Mucosa of stomach (tissue), 1 donor: ENCODE measurements around the gene MYO9B.
A peak's percentile ranks its signal among the peaks of the same experiment; 100 is the strongest.
"Not testable (repeated sequence)": the region's sequence is repeated elsewhere in the genome, so short reads cannot be mapped to it uniquely, and the experiment has no call there.

Experiments
- H3K27me3 ChIP-seq: one replicate; pipeline ENCODE4 v1.7.0; 2013; ENCODE audit warnings: mild to moderate bottlenecking, low read length; ENCODE audit not compliant: control insufficient read depth, insufficient read depth
- H3K36me3 ChIP-seq: one replicate; pipeline ENCODE4 v1.7.0; 2013; ENCODE audit warnings: low read length; ENCODE audit not compliant: control insufficient read depth, insufficient read depth
- H3K4me1 ChIP-seq: one replicate; pipeline ENCODE4 v1.7.0; 2013; ENCODE audit warnings: mild to moderate bottlenecking, low read length; ENCODE audit not compliant: control insufficient read depth, insufficient read depth
- H3K4me3 ChIP-seq: one replicate; pipeline ENCODE4 v1.7.0; 2013; ENCODE audit warnings: low read length
- H3K9ac ChIP-seq: one replicate; pipeline ENCODE4 v1.7.0; 2013; ENCODE audit warnings: mild to moderate bottlenecking, low read length, moderate library complexity
- H3K9me3 ChIP-seq: one replicate; pipeline ENCODE4 v1.7.0; 2013; ENCODE audit warnings: mild to moderate bottlenecking, low read length, moderate library complexity; ENCODE audit not compliant: control insufficient read depth
- donor health status: Pancreatic carcinoma.

Gene MYO9B

DNA sequence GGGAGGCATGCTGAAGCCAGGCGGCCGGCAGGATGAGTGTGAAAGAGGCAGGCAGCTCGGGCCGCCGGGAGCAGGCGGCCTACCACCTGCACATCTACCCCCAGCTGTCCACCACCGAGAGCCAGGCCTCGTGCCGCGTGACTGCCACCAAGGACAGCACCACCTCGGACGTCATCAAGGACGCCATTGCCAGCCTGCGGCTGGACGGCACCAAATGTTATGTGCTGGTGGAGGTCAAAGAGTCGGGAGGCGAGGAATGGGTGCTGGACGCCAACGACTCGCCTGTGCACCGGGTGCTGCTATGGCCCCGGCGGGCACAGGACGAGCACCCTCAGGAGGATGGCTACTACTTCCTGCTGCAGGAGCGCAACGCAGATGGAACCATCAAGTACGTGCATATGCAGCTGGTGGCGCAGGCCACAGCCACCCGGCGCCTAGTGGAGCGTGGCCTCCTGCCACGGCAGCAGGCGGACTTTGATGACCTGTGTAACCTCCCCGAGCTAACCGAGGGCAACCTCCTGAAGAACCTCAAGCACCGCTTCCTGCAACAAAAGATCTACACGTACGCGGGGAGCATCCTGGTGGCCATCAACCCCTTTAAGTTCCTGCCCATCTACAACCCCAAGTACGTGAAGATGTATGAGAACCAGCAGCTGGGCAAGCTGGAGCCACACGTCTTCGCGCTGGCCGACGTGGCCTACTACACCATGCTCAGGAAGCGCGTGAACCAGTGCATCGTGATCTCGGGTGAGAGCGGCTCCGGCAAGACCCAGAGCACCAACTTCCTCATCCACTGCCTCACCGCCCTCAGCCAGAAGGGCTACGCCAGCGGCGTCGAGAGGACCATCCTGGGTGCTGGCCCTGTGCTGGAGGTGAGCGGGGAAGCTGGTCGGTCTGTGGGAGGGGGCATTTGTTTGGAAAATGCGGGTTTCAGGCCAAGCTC lies 26.4 kb downstream of the MYO9B start:
- no peaks in the 10 kb centered on the region for H3K36me3 ChIP-seq
- no peaks in the 10 kb centered on the region for H3K27me3 ChIP-seq
- no peaks in the 10 kb centered on the region for H3K9me3 ChIP-seq
- H3K4me1 ChIP-seq, result peaks cover 6% of the 10 kb centered on the region
- H3K4me3 ChIP-seq, result no peak overlapping the region
- no peak overlapping the region for H3K9ac ChIP-seq

DNA sequence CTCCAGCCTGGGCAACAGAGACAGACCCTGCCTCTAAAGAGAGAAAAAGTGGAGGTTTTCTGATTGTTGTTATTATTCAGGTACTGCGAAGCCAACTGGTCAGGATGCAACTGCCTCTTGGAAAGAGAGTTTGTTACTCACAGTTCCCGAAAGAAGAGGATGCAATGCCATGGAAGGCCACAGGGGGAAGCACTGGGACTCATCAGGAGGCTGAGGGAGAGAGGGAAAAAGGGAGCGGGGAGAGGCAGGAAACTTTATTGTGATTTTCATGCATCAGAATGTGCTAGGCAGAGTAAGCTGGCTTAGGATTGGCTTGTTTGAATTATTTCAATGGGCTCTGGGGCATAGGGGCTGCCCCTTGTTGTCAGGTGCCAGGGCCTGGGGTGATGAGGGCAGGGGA lies 27.6 kb downstream of the MYO9B start:
- H3K4me3 ChIP-seq, result no peak overlapping the region
- H3K36me3 ChIP-seq, result no peaks in the 10 kb centered on the region
- peaks cover 8% of the 10 kb centered on the region for H3K4me1 ChIP-seq
- H3K9me3 ChIP-seq, result no peaks in the 10 kb centered on the region
- H3K27me3 ChIP-seq, result no peaks in the 10 kb centered on the region
- no peak overlapping the region for H3K9ac ChIP-seq

DNA sequence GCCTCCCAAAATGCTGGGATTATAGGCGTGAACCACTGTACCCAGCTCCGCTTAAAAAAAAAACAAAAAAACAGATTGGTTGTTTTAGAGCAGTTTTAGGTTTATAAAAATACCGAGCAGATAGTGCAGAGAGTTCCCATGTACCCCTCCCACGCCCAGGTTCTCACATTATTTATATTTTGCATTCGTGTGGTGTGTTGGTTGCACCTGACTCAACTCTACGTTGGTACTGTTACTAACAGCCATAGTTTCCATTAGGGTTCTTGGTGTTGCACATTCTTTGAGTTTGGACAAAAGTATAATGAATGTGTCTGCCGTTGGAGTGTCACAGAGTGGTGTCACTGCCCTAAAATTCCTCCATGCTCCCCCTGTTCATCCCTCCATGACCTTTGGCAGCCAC lies 29.1 kb downstream of the MYO9B start:
- no peaks in the 10 kb centered on the region for H3K9me3 ChIP-seq
- no peak overlapping the region for H3K4me3 ChIP-seq
- H3K27me3 ChIP-seq, result no peaks in the 10 kb centered on the region
- H3K4me1 ChIP-seq, result peaks cover 11% of the 10 kb centered on the region
- H3K9ac ChIP-seq, result no peak overlapping the region
- no peaks in the 10 kb centered on the region for H3K36me3 ChIP-seq

DNA sequence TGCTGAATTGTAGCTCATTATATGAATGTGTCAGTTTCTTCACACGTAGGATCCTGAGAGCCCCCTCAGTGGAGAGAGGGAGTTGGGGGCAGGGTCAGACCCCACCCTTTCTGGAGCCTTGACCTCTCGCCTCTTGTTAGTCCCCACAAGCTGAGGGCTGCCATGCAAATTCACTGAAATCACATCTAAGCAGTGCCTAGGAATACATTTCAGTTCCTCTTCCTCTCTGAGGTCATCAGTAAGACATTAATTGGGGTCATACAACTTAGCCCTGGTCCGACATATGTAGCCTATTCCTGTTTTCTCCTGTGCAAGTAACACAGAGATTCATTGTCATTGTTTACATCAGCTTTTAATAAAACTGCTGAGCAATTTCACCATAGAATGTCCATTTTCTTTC lies 30.0 kb downstream of the MYO9B start:
- no peaks in the 10 kb centered on the region for H3K36me3 ChIP-seq

DNA sequence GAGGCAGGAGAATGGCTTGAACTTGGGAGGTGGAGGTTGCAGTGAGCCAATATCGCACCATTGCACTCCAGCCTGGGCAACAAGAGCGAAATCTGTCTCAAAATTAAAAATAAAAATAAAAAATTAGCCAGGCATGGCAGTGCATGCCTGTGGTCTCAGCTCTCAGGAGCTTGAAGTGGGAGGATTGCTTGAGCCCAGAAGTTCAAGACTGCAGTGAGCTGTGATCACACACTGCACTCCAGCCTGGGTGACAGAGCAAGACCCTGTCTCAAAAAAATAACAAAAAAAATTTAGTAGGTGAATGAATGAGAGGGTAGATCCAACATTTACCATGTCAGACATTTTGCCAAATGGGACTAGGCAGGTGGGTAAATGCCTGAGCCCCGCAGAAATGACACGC lies 31.4 kb downstream of the MYO9B start:
- H3K4me1 ChIP-seq, result peaks cover 11% of the 10 kb centered on the region
- H3K9ac ChIP-seq, result peak overlapping the region; percentile 31
- H3K27me3 ChIP-seq, H3K36me3 ChIP-seq, H3K4me3 ChIP-seq, H3K9me3 ChIP-seq: not testable (repeated sequence)

More for the DNA sequence above, 30.0 kb downstream of the MYO9B start:
- Histone ChIP-seq H3K4me1 (peaks cover 11% of the 10 kb centered on the region), H3K9ac (no peak overlapping the region), H3K4me3 (no peak overlapping the region), H3K27me3 (no peaks in the 10 kb centered on the region), H3K9me3 (no peaks in the 10 kb centered on the region)

DNA sequence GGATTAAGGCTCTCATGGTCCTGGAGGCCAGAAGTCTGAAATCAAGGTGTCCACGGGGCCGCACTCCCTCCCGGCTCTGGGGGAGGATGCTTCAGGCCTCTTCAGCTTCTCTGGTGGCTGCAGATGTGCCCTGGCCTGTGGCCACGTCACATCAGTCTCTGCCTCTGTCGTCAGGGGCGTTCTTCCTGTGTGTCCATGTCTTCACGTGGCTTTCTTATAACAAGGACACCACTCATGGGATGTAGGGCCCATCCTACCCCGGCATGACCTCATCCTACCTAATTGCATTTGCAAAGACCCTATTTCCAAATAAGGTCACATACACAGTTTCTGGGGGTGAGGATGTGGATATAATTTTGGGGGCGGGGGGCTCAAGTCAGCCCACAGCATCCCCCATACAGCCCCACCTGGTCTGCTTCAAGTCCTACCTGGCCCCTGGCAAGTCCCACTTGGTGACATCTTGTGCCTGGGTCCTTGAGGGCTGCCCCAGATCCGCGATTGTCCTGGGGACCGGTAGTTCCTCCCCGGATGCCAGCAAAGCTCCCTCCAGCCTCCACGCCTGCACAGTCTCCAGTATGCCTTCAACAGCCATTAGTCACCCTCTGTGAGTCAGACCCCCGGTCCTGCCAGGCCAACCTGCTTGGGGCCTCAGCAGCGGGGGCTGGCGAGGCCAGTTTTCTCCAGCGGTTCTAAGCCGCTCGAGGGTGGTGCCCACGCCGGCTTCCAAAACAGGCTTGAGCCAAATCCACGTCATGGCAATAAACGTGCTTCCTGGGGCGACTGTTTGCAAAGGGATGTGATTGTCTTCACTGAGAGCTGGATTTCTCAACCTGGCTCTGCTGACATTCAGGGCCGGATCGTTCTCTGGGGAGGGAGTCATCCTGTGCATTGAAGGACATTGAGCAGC lies 32.2 kb downstream of the MYO9B start:
- Histone ChIP-seq H3K9me3 (no peaks in the 10 kb centered on the region), H3K36me3 (no peaks in the 10 kb centered on the region), H3K27me3 (no peaks in the 10 kb centered on the region), H3K9ac (peak overlapping the region; percentile 31), H3K4me1 (peaks cover 11% of the 10 kb centered on the region), H3K4me3 (no peak overlapping the region)

DNA sequence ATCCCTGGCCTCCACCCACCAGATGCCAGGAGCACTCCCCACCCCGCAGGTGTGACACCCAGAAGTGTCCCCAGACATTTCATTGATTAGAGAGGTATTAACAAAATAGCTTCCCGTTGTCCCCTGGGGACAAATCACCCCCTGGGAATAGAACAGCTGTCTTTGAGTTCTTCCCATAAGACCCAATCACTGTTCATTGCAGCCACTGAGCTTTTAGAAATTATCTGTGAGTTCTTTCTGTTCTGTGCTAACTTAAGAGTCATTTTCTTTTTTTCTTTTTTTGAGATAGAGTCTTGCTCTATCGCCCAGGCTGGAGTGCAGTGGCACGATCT lies 32.8 kb downstream of the MYO9B start:
- H3K36me3 ChIP-seq, result no peaks in the 10 kb centered on the region
- peaks cover 15% of the 10 kb centered on the region for H3K4me1 ChIP-seq
- H3K27me3 ChIP-seq, result no peaks in the 10 kb centered on the region
- H3K9ac ChIP-seq, result no peak overlapping the region
- no peak overlapping the region for H3K4me3 ChIP-seq
- no peaks in the 10 kb centered on the region for H3K9me3 ChIP-seq

DNA sequence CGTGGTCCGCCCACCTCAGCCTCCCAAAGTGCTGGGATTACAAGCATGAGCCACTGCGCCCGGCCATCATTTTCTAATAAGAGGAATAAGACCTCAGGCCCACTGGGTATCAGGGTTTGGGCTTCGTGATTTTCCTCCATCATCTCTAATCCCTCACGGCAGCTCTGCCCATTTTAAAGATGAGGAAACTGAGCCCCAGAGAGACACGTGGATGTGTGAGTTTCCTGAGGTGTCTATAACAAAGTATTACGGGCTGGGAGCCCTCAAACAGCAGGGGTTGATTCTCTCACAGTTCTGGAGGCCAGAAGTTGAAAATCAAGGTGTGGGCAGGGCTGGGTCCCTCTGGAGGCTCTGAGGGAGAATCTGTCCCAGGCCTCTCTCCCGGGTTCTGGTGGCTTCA lies 33.7 kb downstream of the MYO9B start:
- H3K4me1 ChIP-seq, result peaks cover 24% of the 10 kb centered on the region
- H3K9me3 ChIP-seq, result no peaks in the 10 kb centered on the region
- H3K27me3 ChIP-seq, result no peaks in the 10 kb centered on the region
- H3K36me3 ChIP-seq, result no peaks in the 10 kb centered on the region
- no peak overlapping the region for H3K9ac ChIP-seq
- H3K4me3 ChIP-seq, result no peak overlapping the region

DNA sequence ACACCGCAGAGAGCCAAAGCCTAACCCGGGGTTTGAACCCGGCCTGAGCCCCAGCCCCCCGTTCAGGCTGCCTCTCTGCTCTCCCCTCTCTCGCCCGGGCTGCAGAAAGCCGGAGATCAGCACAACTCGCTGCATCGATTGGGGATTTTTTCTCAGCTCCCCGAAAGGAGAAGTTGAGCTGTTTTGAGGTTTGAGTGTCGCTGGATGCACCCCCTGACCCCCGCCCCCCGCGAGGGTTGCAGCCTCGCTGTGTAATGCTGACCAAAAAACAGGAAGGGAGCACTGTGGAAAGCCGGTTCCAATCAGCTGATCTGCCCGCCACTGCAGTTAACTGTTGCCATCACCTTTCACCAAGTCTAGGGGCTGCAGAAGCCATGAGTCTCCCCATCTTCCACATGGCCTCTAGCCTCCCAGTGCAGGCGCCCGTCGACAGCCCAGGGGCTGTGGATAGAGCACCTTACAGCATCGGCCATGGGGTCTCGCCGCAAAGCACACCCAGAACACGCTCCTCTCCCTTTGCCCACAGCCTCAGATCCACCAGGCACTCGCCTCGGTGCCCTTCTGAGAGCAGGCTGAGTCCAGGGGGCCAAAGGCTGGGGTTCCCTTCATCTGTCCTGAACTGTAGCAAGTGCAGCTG lies 34.5 kb downstream of the MYO9B start:
- Histone ChIP-seq H3K4me1 (peaks cover 27% of the 10 kb centered on the region), H3K36me3 (no peaks in the 10 kb centered on the region), H3K4me3 (no peak overlapping the region), H3K9ac (peak overlapping the region; percentile 4), H3K27me3 (no peaks in the 10 kb centered on the region), H3K9me3 (no peaks in the 10 kb centered on the region)

DNA sequence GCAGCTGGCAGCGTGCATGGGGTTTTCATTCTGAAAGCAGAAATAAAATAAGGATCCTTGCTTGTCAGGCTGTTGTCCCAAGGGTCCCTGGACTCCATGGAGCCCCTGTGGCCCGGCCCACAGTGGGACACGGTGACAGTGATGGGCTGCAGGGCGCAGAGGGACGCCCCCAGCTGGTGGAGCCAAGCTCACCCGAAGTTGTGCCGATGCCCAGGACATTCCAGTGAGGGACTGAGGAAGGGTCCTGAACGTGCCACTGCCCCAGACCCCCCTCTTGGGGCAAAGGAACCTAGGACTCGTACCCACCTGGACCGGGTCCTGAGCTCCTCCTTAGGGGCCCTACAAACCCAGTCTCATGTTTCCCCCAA lies 35.0 kb downstream of the MYO9B start:
- Histone ChIP-seq H3K4me1 (peaks cover 27% of the 10 kb centered on the region), H3K9ac (no peak overlapping the region), H3K27me3 (no peaks in the 10 kb centered on the region), H3K4me3 (no peak overlapping the region), H3K36me3 (no peaks in the 10 kb centered on the region), H3K9me3 (no peaks in the 10 kb centered on the region)

DNA sequence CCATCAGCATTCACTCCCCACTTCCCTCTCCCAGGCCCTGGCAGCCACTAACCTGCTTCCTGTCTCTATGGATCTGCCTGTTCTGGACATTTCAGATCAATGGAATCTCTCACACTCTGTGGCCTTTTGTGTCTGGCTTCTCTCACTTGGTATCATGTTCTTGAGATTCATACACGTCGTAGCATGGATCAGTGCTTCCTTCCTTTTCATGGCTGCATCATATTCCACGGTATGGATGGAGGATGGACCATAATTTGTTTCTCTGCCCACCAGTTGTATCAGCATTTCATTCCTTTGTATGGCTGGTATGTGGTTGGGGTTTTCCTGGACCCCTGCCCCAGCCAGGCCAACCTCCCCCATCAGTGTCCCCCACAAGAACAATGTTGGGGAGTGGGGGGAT lies 36.2 kb downstream of the MYO9B start:
- no peak overlapping the region for H3K4me3 ChIP-seq
- H3K9ac ChIP-seq, result no peak overlapping the region
- H3K36me3 ChIP-seq, result no peaks in the 10 kb centered on the region
- H3K9me3 ChIP-seq, result no peaks in the 10 kb centered on the region
- H3K4me1 ChIP-seq, result peaks cover 27% of the 10 kb centered on the region
- no peaks in the 10 kb centered on the region for H3K27me3 ChIP-seq

DNA sequence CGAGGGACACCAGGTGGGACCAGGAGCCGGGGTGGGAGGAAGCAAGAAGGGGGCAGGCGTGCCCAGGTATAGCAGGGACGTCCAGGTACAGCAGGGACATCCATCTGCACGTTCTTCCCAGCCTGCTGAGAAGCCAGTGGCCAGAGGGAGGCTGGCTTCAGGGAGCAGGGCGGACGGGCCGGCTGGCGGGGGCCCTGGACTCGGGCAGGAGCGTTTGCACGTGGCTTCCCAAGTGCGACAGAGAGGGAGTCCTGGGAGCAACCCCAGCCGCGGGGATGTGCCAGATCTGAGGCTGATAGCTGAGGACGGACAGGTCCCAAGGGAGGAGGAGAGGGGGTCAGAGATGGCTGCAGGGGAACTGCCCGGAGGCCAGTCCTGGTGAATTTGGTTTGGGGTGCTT lies 36.7 kb downstream of the MYO9B start:
- Histone ChIP-seq H3K36me3 (no peaks in the 10 kb centered on the region), H3K4me1 (peaks cover 27% of the 10 kb centered on the region), H3K27me3 (no peaks in the 10 kb centered on the region), H3K9ac (no peak overlapping the region), H3K4me3 (no peak overlapping the region), H3K9me3 (no peaks in the 10 kb centered on the region)
